ENCODE data around the gene RBPJL. TPM values are rescaled to one million over a fixed set of nuclear protein-coding genes. Genes with fewer than 3 reads are reported as not detected.
A peak's percentile ranks its signal among the peaks of the same experiment; 100 is the strongest.

The RBPJL gene
- total and polyA plus RNA-seq, 2 of the 13 experiments (the other 11 are each of a cell fraction or from before 2014, with no cell fraction given), result not detected

DNA sequence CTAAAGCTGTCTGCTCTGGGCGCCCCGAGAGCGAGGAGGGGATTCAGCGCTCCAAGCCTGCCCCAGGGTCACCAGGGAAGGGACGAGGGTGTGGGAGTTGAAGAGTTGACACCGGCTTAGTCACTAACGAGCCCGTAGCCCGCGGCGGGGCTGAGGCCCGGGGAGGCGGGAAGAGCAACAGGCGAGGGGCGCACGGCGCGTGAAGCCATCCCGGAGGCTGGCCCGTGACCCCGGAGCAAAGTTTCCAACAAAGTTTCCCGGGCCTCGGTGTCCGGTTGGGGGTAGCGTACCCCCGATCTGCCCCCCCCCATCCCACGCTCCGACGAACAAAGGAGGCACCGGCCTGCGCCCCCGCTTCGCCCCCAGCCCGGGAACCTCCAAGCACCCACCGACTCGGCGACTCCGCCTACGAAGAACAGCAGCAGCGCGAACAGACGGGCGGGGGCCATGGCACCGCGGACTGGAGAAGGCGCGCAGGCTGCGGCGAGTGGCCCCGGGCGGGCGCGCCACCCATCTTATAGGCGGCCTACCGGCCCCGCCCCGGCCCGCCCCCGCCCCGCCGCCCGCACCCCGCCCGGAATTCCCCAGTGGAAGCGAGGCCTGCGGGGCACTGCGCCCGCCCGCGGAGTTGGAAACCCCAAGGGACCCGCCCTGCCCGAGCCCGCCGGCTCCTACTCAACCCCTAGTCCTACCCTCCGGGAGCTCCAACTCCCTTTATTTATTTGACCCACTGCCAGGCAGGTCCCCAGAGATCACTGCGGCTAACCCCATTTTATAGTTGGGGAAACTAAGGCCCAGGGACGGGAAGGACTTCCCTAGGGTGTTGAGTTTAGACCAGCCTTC lies 41.5 kb downstream of the RBPJL start, which contains the start of gene SDC4 (continued):
- TF ChIP-seq, protein P1, sequence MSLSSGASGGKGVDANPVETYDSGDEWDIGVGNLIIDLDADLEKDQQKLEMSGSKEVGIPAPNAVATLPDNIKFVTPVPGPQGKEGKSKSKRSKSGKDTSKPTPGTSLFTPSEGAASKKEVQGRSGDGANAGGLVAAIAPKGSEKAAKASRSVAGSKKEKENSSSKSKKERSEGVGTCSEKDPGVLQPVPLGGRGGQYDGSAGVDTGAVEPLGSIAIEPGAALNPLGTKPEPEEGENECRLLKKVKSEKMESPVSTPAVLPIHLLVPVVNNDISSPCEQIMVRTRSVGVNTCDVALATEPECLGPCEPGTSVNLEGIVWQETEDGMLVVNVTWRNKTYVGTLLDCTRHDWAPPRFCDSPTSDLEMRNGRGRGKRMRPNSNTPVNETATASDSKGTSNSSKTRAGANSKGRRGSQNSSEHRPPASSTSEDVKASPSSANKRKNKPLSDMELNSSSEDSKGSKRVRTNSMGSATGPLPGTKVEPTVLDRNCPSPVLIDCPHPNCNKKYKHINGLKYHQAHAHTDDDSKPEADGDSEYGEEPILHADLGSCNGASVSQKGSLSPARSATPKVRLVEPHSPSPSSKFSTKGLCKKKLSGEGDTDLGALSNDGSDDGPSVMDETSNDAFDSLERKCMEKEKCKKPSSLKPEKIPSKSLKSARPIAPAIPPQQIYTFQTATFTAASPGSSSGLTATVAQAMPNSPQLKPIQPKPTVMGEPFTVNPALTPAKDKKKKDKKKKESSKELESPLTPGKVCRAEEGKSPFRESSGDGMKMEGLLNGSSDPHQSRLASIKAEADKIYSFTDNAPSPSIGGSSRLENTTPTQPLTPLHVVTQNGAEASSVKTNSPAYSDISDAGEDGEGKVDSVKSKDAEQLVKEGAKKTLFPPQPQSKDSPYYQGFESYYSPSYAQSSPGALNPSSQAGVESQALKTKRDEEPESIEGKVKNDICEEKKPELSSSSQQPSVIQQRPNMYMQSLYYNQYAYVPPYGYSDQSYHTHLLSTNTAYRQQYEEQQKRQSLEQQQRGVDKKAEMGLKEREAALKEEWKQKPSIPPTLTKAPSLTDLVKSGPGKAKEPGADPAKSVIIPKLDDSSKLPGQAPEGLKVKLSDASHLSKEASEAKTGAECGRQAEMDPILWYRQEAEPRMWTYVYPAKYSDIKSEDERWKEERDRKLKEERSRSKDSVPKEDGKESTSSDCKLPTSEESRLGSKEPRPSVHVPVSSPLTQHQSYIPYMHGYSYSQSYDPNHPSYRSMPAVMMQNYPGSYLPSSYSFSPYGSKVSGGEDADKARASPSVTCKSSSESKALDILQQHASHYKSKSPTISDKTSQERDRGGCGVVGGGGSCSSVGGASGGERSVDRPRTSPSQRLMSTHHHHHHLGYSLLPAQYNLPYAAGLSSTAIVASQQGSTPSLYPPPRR (CRISPR knock-in tag; IDR thresholded peaks at IDR 0.05; ENCODE audit: borderline replicate concordance), result peak; percentile 65; the same call in 1 of the 2 replicates
- TF ChIP-seq, protein P2, sequence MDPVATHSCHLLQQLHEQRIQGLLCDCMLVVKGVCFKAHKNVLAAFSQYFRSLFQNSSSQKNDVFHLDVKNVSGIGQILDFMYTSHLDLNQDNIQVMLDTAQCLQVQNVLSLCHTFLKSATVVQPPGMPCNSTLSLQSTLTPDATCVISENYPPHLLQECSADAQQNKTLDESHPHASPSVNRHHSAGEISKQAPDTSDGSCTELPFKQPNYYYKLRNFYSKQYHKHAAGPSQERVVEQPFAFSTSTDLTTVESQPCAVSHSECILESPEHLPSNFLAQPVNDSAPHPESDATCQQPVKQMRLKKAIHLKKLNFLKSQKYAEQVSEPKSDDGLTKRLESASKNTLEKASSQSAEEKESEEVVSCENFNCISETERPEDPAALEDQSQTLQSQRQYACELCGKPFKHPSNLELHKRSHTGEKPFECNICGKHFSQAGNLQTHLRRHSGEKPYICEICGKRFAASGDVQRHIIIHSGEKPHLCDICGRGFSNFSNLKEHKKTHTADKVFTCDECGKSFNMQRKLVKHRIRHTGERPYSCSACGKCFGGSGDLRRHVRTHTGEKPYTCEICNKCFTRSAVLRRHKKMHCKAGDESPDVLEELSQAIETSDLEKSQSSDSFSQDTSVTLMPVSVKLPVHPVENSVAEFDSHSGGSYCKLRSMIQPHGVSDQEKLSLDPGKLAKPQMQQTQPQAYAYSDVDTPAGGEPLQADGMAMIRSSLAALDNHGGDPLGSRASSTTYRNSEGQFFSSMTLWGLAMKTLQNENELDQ (CRISPR knock-in tag; IDR thresholded peaks at IDR 0.05; ENCODE audit: borderline replicate concordance), result 0 out of 2 replicates have a peak, but pooled peaks have one; percentile 31
- no peak for TF ChIP-seq CENPX (CRISPR knock-in tag; IDR thresholded peaks at IDR 0.05)
- TF ChIP-seq AGO2 (optimal IDR thresholded peaks at IDR 0.05; ENCODE audit: low read depth, low read length), result peak; percentile 96
- TF ChIP-seq, protein P3, sequence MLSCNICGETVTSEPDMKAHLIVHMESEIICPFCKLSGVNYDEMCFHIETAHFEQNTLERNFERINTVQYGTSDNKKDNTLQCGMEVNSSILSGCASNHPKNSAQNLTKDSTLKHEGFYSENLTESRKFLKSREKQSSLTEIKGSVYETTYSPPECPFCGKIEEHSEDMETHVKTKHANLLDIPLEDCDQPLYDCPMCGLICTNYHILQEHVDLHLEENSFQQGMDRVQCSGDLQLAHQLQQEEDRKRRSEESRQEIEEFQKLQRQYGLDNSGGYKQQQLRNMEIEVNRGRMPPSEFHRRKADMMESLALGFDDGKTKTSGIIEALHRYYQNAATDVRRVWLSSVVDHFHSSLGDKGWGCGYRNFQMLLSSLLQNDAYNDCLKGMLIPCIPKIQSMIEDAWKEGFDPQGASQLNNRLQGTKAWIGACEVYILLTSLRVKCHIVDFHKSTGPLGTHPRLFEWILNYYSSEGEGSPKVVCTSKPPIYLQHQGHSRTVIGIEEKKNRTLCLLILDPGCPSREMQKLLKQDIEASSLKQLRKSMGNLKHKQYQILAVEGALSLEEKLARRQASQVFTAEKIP (CRISPR knock-in tag; IDR thresholded peaks at IDR 0.05; ENCODE audit: borderline replicate concordance), result 0 out of 2 replicates have a peak, but pooled peaks have one; percentile 30
- TF ChIP-seq, protein P4, sequence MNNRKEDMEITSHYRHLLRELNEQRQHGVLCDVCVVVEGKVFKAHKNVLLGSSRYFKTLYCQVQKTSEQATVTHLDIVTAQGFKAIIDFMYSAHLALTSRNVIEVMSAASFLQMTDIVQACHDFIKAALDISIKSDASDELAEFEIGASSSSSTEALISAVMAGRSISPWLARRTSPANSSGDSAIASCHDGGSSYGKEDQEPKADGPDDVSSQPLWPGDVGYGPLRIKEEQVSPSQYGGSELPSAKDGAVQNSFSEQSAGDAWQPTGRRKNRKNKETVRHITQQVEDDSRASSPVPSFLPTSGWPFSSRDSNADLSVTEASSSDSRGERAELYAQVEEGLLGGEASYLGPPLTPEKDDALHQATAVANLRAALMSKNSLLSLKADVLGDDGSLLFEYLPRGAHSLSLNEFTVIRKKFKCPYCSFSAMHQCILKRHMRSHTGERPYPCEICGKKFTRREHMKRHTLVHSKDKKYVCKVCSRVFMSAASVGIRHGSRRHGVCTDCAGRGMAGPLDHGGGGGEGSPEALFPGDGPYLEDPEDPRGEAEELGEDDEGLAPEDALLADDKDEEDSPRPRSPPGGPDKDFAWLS (CRISPR knock-in tag; IDR thresholded peaks at IDR 0.05; ENCODE audit: borderline replicate concordance), result no peak
- TF ChIP-seq ZNF232 (CRISPR knock-in tag; IDR thresholded peaks at IDR 0.05; ENCODE audit: borderline replicate concordance), result no peak
- TF ChIP-seq ZMYM3 (CRISPR knock-in tag; IDR thresholded peaks at IDR 0.05), result peak; percentile 85
- TF ChIP-seq ZMAT3 (CRISPR knock-in tag; conservative IDR thresholded peaks at IDR 0.05), result peak; percentile 88
- TF ChIP-seq, protein P5, sequence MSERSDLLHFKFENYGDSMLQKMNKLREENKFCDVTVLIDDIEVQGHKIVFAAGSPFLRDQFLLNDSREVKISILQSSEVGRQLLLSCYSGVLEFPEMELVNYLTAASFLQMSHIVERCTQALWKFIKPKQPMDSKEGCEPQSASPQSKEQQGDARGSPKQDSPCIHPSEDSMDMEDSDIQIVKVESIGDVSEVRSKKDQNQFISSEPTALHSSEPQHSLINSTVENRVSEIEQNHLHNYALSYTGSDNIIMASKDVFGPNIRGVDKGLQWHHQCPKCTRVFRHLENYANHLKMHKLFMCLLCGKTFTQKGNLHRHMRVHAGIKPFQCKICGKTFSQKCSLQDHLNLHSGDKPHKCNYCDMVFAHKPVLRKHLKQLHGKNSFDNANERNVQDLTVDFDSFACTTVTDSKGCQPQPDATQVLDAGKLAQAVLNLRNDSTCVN (CRISPR knock-in tag; IDR thresholded peaks at IDR 0.05; ENCODE audit: borderline replicate concordance), result peak; percentile 53; the same call in 1 of the 2 replicates
- TF ChIP-seq, protein P6, sequence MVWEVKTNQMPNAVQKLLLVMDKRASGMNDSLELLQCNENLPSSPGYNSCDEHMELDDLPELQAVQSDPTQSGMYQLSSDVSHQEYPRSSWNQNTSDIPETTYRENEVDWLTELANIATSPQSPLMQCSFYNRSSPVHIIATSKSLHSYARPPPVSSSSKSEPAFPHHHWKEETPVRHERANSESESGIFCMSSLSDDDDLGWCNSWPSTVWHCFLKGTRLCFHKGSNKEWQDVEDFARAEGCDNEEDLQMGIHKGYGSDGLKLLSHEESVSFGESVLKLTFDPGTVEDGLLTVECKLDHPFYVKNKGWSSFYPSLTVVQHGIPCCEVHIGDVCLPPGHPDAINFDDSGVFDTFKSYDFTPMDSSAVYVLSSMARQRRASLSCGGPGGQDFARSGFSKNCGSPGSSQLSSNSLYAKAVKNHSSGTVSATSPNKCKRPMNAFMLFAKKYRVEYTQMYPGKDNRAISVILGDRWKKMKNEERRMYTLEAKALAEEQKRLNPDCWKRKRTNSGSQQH (CRISPR knock-in tag; IDR thresholded peaks at IDR 0.05; ENCODE audit: low read depth), result no peak
- peak; percentile 96 to 99 for TF ChIP-seq POLR2A (IDR thresholded peaks at IDR 0.05; ENCODE audit: insufficient read depth in 1 of 2, low read depth in 2 of 2, low read length in 2 of 2)
- TF ChIP-seq ZNF12 (CRISPR knock-in tag; IDR thresholded peaks at IDR 0.05), result peak; percentile 41; the same call in 1 of the 2 replicates

Data from HepG2 (cell line).